IMR-90 (cell line): ENCODE measurements around the gene CSNK2A2. TPM values are rescaled to one million over a fixed set of nuclear protein-coding genes. Genes with fewer than 3 reads are reported as not detected.

Experiments used
- ATAC-seq: fragments of 200-7000 bp; cut with Tn5 transposase; 2 replicates; pipeline ENCODE4 v1.9.1; 2020; ENCODE audit warnings: low read depth, mild to moderate bottlenecking, moderate library complexity
- BruUV-seq: library from RNA; stranded (reverse); fragments of 400-500 nt; replicated peaks from 2 replicates; lab custom pipeline; 2021; lab: Mats Ljungman, UMichigan
- CTCF ChIA-PET: fragments of 300-600 bp; formaldehyde crosslinking; extraction: SDS; loops from one replicate; lab custom pipeline; 2021; ENCODE audit warnings: antibody characterized with exemption; lab: Yijun Ruan, JAX
- POLR2A ChIA-PET: fragments of 300-600 bp; sonication (Branson Sonifier 250); formaldehyde crosslinking; loops from one replicate; lab custom pipeline; 2022; ENCODE audit warnings: antibody characterized with exemption; ENCODE audit not compliant: unreplicated experiment; lab: Charles Lee
- DNase-seq: peaks from one replicate; pipeline ENCODE4 v3.0.0; 2013
- H2AFZ ChIP-seq: replicated peaks from 2 replicates; pipeline ENCODE3; 2013; ENCODE audit warnings: low read length, mild to moderate bottlenecking; ENCODE audit not compliant: poor library complexity
- H2AK5ac ChIP-seq: 2 replicates; pipeline ENCODE4 v1.6.1; 2013; ENCODE audit warnings: low read depth, low read length, inconsistent platforms
- H2AK9ac ChIP-seq: replicated peaks from 2 replicates; pipeline ENCODE3; 2013; ENCODE audit warnings: mild to moderate bottlenecking, low read depth, low read length, moderate library complexity; ENCODE audit not compliant: poor library complexity
- H2BK120ac ChIP-seq: 2 replicates; pipeline ENCODE4 v1.6.1; 2013; ENCODE audit warnings: low read depth, low read length, inconsistent platforms
- H2BK15ac ChIP-seq: 3 replicates; pipeline ENCODE4 v1.6.1; 2013; ENCODE audit warnings: low read depth, low read length, inconsistent platforms
- H2BK20ac ChIP-seq: 2 replicates; pipeline ENCODE4 v1.6.1; 2013; ENCODE audit warnings: low read depth, mild to moderate bottlenecking, inconsistent platforms, low read length, moderate library complexity
- H2BK5ac ChIP-seq: 2 replicates; pipeline ENCODE4 v1.6.1; 2013; ENCODE audit warnings: mild to moderate bottlenecking, low read depth, low read length, inconsistent platforms; ENCODE audit not compliant: poor library complexity, severe bottlenecking
- H3K14ac ChIP-seq: replicated peaks from 2 replicates; pipeline ENCODE4 v1.6.1; 2013; ENCODE audit warnings: low read depth, low read length, inconsistent platforms
- H3K18ac ChIP-seq: 2 replicates; pipeline ENCODE4 v1.6.1; 2013; ENCODE audit warnings: low read depth, low read length, control low read depth
- H3K23ac ChIP-seq: 2 replicates; pipeline ENCODE4 v1.6.1; 2013; ENCODE audit warnings: low read depth, low read length, inconsistent platforms
- H3K27ac ChIP-seq: 2 replicates; pipeline ENCODE4 v1.5.1; 2013; ENCODE audit warnings: mild to moderate bottlenecking, control low read depth, low read length; ENCODE audit not compliant: insufficient read depth
- H3K27me3 ChIP-seq: 2 replicates; pipeline ENCODE4 v1.6.1; 2013; ENCODE audit warnings: low read length; ENCODE audit not compliant: control insufficient read depth, insufficient read depth
- H3K36me3 ChIP-seq: 2 replicates; pipeline ENCODE4 v1.6.1; 2013; ENCODE audit warnings: low read length, mixed read lengths; ENCODE audit not compliant: control insufficient read depth, insufficient read depth
- H3K4ac ChIP-seq: 2 replicates; pipeline ENCODE4 v1.6.1; 2013; ENCODE audit warnings: low read depth, low read length, inconsistent platforms
- H3K4me1 ChIP-seq: 2 replicates; pipeline ENCODE4 v1.6.1; 2013; ENCODE audit warnings: low read length, mixed read lengths; ENCODE audit not compliant: control insufficient read depth, insufficient read depth
- H3K4me2 ChIP-seq: 2 replicates; pipeline ENCODE4 v1.6.1; 2013; ENCODE audit warnings: low read depth, mild to moderate bottlenecking, control low read depth, low read length, moderate library complexity
- H3K4me3 ChIP-seq: 2 replicates; pipeline ENCODE4 v1.5.1; 2013; ENCODE audit warnings: low read depth, mild to moderate bottlenecking, control low read depth, low read length, moderate library complexity; ENCODE audit not compliant: insufficient read depth
- H3K56ac ChIP-seq: 2 replicates; pipeline ENCODE4 v1.6.1; 2013; ENCODE audit warnings: low read length, inconsistent platforms; ENCODE audit not compliant: insufficient read depth; ENCODE audit errors: extremely low read depth
- H3K79me1 ChIP-seq, 2 experiments: 2 replicates each; pipeline ENCODE4 v1.6.1; 2013; ENCODE audit warnings: low read length in 2 of 2, inconsistent platforms in 1 of 2, low read depth in 1 of 2
- H3K9ac ChIP-seq: 2 replicates; pipeline ENCODE4 v1.6.1; 2013; ENCODE audit warnings: low read depth, low read length, control low read depth
- H3K9me1 ChIP-seq: 2 replicates; pipeline ENCODE4 v1.6.1; 2013; ENCODE audit warnings: low read length, inconsistent platforms; ENCODE audit not compliant: insufficient read depth
- H3K9me3 ChIP-seq: 2 replicates; pipeline ENCODE4 v1.6.1; 2013; ENCODE audit warnings: low read length; ENCODE audit not compliant: control insufficient read depth, insufficient read depth
- H4K20me1 ChIP-seq: 2 replicates; pipeline ENCODE4 v1.6.1; 2013; ENCODE audit warnings: low read length, inconsistent platforms; ENCODE audit not compliant: insufficient read depth
- H4K5ac ChIP-seq: 2 replicates; pipeline ENCODE4 v1.6.1; 2013; ENCODE audit warnings: mild to moderate bottlenecking, low read depth, low read length, control low read depth
- H4K8ac ChIP-seq, 2 experiments: 2 replicates each; pipeline ENCODE4 v1.6.1; 2013; ENCODE audit warnings: low read depth in 2 of 2, low read length in 2 of 2, control low read depth in 1 of 2, inconsistent platforms in 1 of 2
- H4K91ac ChIP-seq: 2 replicates; pipeline ENCODE4 v1.6.1; 2013; ENCODE audit warnings: low read depth, low read length, inconsistent platforms; ENCODE audit not compliant: insufficient read depth
- CTCF ChIP-seq: conservative IDR thresholded peaks from 2 replicates; pipeline ENCODE4 v1.5.1; 2012; ENCODE audit warnings: mild to moderate bottlenecking, low read depth, low read length, improper control_type of control experiment
- RCOR1 ChIP-seq: IDR thresholded peaks from 2 replicates; pipeline ENCODE4 v1.6.1; 2012; ENCODE audit warnings: mild to moderate bottlenecking, low read length, improper control_type of control experiment; ENCODE audit not compliant: insufficient replicate concordance
- WGBS, 2 experiments: methylation state at CpG; one replicate each; pipeline versions ENCODE4 v1.1.5 to v1.1.7; 2013; ENCODE audit warnings: missing lambda C conversion rate in 2 of 2; ENCODE audit not compliant: insufficient read length in 1 of 2; ENCODE audit errors: extremely low coverage in 2 of 2; 5-methylcytosine and 5-hydroxymethylcytosine counted together
- dilution Hi-C: fragments of 300-500 bp; cut with HindIII; formaldehyde crosslinking; loops from one replicate; pipeline ENCODE4 v1.14.3; 2018; ENCODE audit warnings: low sequenced_read_pairs; ENCODE audit not compliant: unreplicated experiment
- in situ Hi-C: fragments of 300-500 bp; cut with MboI; formaldehyde crosslinking; loops from 3 replicates; pipeline ENCODE4 v1.14.3; 2019; ENCODE audit warnings: low sequenced_read_pairs, inconsistent platforms, mixed read lengths
- intact Hi-C: fragments of 100-400 bp; cut with micrococcal nuclease; formaldehyde crosslinking; loops from 2 replicates; pipeline ENCODE4 v1.10.0; 2022
- polyA plus RNA-seq, 3 experiments: library from polyadenylated mRNA; depleted of rRNA; stranded (reverse); fragments of >200 nt; gene quantifications; 2 replicates each; pipeline ENCODE4 v1.2.3, GENCODE V29; 2012; ENCODE audit warnings: low replicate concordance in 1 of 3
- total RNA-seq: library from RNA; depleted of rRNA; stranded (reverse); fragments of >200 nt; gene quantifications from 2 replicates; pipeline ENCODE4 v1.2.3, GENCODE V29; 2012

Gene CSNK2A2
- total and polyA plus RNA-seq, 2 of the 4 experiments (the other 2 are of a cell fraction), result 15.6 to 27.5 TPM

GRCh38 chr16:58127634-58128033 is 70.3 kb downstream of the CSNK2A2 start:
- H3K14ac ChIP-seq, result no peak overlapping the region; the same call in 1 of the 2 replicates
- H2BK15ac ChIP-seq, result no peak overlapping the region
- no peak overlapping the region for H4K8ac ChIP-seq
- H4K20me1 ChIP-seq, result peaks cover 47% of the 10 kb centered on the region
- H4K91ac ChIP-seq, result no peak overlapping the region
- H4K5ac ChIP-seq, result no peak overlapping the region
- H3K9me3 ChIP-seq, result 0 out of 2 replicates have a peak, but pooled peaks cover 2% of the 10 kb centered on the region
- H3K56ac ChIP-seq, result no peak overlapping the region
- TF ChIP-seq RCOR1 (no peak), CTCF (0 out of 2 replicates have a peak, but pooled peaks have one; percentile 9)
- no peaks in the 10 kb centered on the region for H3K36me3 ChIP-seq
- no peaks in the 10 kb centered on the region for H3K27me3 ChIP-seq
- no peak overlapping the region for H2BK120ac ChIP-seq
- dilution Hi-C loops (no loop called here), intact Hi-C loops (loop anchor here (5.0 kb wide), 1 partner anchor 390 kb away; the partner anchor contains the start of gene KATNB1), in situ Hi-C loops (loop anchor here (5.0 kb wide), 1 partner anchor 105 kb away; no protein-coding TSS in a partner anchor)
- H2AK5ac ChIP-seq, result no peak overlapping the region
- CTCF ChIA-PET, result interaction anchor here (0.8 to 1.0 kb wide), 4 partner anchors 9 to 546 kb away, joined by 3 read pairs; no protein-coding TSS in a partner anchor
- peaks cover 16% of the 10 kb centered on the region for H3K9me1 ChIP-seq
- no peak overlapping the region for H2BK20ac ChIP-seq
- peaks cover 16% of the 10 kb centered on the region for H3K4me1 ChIP-seq
- H3K4ac ChIP-seq, result no peak overlapping the region
- peak overlapping the region; percentile 84 for H3K4me3 ChIP-seq
- H2AFZ ChIP-seq, result no peak overlapping the region
- peaks cover 20 to 45% of the 10 kb centered on the region in 2 experiments for H3K79me1 ChIP-seq
- DNase-seq (no peak), ATAC-seq (no peak)
- peak overlapping the region; percentile 38; the same call in 1 of the 2 replicates for H3K27ac ChIP-seq
- POLR2A ChIA-PET, result no interaction called here
- peak overlapping the region; percentile 85; the same call in 1 of the 2 replicates for H3K9ac ChIP-seq
- peak overlapping the region; percentile 44 for H2BK5ac ChIP-seq
- BruUV-seq, result no TSS peak
- H2AK9ac ChIP-seq, result no peak overlapping the region
- no CpG with 5 or more reads among the region's 4 CpGs for WGBS, 2 experiments
- no peak overlapping the region; the same call in 1 of the 2 replicates for H3K18ac ChIP-seq
- peak overlapping the region; percentile 99 for H3K4me2 ChIP-seq
- peak overlapping the region; percentile 41; the same call in 1 of the 2 replicates for H3K23ac ChIP-seq
